ENCODE results near the gene DNAJC4.

DNA sequence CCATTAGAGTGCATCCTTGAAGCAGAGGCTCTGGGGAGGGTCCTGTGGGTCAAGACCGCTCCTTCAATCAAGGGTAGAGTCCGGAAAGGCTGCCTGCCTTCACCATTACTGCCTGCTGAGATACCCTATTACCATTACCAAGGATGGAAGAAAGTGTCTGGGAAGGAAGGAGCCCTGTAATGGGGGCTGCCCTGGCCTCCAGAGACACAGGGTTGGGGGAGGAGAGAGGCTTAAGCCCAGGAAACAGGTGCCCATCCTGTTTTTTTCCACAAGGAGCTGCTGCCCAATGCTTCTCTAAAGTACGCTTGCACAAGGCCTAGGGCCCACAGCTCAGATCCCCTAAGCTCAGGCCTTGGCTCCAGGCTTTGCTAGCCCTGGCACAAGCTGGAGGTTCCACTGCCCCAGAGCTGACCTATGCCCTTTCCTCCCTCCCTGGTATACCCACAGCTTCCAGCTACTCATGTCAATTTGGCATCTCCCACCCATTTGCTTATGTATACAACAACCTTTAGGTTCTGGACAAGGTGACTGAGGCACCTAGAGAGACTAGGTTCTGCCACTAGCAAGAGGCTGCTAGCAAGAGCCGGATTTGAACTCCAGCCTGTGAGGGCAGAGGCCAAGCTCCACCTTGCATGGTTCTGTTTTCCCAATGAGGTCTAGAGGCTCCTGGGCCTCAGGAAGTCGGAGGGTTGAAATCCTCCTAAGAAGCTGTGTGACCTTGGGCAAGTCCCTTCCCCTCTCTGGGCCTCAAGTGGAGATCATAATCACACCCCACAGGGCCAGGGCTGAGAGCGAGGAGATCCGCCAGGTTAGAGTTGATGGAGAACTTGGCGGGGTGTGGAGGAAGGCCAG is 19.4 kb downstream of the DNAJC4 start:
- TF ChIP-seq, protein P1, sequence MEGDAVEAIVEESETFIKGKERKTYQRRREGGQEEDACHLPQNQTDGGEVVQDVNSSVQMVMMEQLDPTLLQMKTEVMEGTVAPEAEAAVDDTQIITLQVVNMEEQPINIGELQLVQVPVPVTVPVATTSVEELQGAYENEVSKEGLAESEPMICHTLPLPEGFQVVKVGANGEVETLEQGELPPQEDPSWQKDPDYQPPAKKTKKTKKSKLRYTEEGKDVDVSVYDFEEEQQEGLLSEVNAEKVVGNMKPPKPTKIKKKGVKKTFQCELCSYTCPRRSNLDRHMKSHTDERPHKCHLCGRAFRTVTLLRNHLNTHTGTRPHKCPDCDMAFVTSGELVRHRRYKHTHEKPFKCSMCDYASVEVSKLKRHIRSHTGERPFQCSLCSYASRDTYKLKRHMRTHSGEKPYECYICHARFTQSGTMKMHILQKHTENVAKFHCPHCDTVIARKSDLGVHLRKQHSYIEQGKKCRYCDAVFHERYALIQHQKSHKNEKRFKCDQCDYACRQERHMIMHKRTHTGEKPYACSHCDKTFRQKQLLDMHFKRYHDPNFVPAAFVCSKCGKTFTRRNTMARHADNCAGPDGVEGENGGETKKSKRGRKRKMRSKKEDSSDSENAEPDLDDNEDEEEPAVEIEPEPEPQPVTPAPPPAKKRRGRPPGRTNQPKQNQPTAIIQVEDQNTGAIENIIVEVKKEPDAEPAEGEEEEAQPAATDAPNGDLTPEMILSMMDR (conservative IDR thresholded peaks at IDR 0.05 in 1 of 2, IDR thresholded peaks at IDR 0.05 in 1 of 2; ENCODE audit: extremely low read depth in 1 of 2, insufficient read depth in 1 of 2, low read depth in 1 of 2, low read length in 2 of 2), result no peak
- no peak for TF ChIP-seq EZH2 (IDR thresholded peaks at IDR 0.05; ENCODE audit: borderline replicate concordance, low read length)

All from mammary epithelial cell (primary cell).